ENCODE data around the gene SAMD1. TPM values are rescaled to one million over a fixed set of nuclear protein-coding genes. Genes with fewer than 3 reads are reported as not detected.

SAMD1 gene
- total and polyA plus RNA-seq, 2 of the 13 experiments (the other 11 are each of a cell fraction or from before 2014, with no cell fraction given), result 17.5 to 45.0 TPM

GRCh38 chr19:14080887-14081796, 9.4 kb downstream of the SAMD1 start (continued):
- TF ChIP-seq ZNF788 (CRISPR knock-in tag; IDR thresholded peaks at IDR 0.05; ENCODE audit: borderline replicate concordance), result no peak
- TF ChIP-seq SNAPC2 (CRISPR knock-in tag; IDR thresholded peaks at IDR 0.05), result 0 out of 2 replicates have a peak, but pooled peaks have one; percentile 9
- TF ChIP-seq MXD1 (CRISPR knock-in tag; IDR thresholded peaks at IDR 0.05), result no peak
- TF ChIP-seq ZNF317 (CRISPR knock-in tag; IDR thresholded peaks at IDR 0.05), result no peak
- no peak for TF ChIP-seq HOXA9 (CRISPR knock-in tag; IDR thresholded peaks at IDR 0.05; ENCODE audit: borderline replicate concordance)
- TF ChIP-seq ISL2 (CRISPR knock-in tag; IDR thresholded peaks at IDR 0.05), result 0 out of 2 replicates have a peak, but pooled peaks have one; percentile 54
- TF ChIP-seq HNF4G (IDR thresholded peaks at IDR 0.05; ENCODE audit: borderline replicate concordance, low read depth, low read length), result 0 out of 2 replicates have a peak, but pooled peaks have one; percentile 12
- TF ChIP-seq HNF4G (CRISPR knock-in tag; IDR thresholded peaks at IDR 0.05; ENCODE audit: borderline replicate concordance, low read depth), result no peak
- no peak for TF ChIP-seq MTF2 (CRISPR knock-in tag; IDR thresholded peaks at IDR 0.05; ENCODE audit: borderline replicate concordance)
- peak; percentile 35 for TF ChIP-seq NCOR1 (IDR thresholded peaks at IDR 0.05; ENCODE audit: borderline replicate concordance, low read length)
- TF ChIP-seq KDM5B (CRISPR knock-in tag; IDR thresholded peaks at IDR 0.05; ENCODE audit: borderline replicate concordance), result 0 out of 2 replicates have a peak, but pooled peaks have one; percentile 17
- TF ChIP-seq KLF15 (CRISPR knock-in tag; IDR thresholded peaks at IDR 0.05; ENCODE audit: borderline replicate concordance), result peak; percentile 33; the same call in 1 of the 2 replicates
- TF ChIP-seq RAD21 (CRISPR knock-in tag; IDR thresholded peaks at IDR 0.05), result peak; percentile 8; the same call in 1 of the 2 replicates
- no peak; the same call in 1 of the 2 replicates for TF ChIP-seq ZNF441 (CRISPR knock-in tag; IDR thresholded peaks at IDR 0.05; ENCODE audit: borderline replicate concordance)
- TF ChIP-seq ZNF484 (CRISPR knock-in tag; IDR thresholded peaks at IDR 0.05; ENCODE audit: borderline replicate concordance, low read depth), result no peak
- peak; percentile 86; the same call in 1 of the 2 replicates for TF ChIP-seq ZNF615 (CRISPR knock-in tag; IDR thresholded peaks at IDR 0.05; ENCODE audit: borderline replicate concordance)
- peak; percentile 85 for TF ChIP-seq ZGPAT (CRISPR knock-in tag; IDR thresholded peaks at IDR 0.05)
- TF ChIP-seq GABPB1 (CRISPR knock-in tag; IDR thresholded peaks at IDR 0.05), result peak; percentile 97
- TF ChIP-seq ZNF10 (CRISPR knock-in tag; IDR thresholded peaks at IDR 0.05; ENCODE audit: borderline replicate concordance, low read depth), result no peak
- TF ChIP-seq, protein P1, sequence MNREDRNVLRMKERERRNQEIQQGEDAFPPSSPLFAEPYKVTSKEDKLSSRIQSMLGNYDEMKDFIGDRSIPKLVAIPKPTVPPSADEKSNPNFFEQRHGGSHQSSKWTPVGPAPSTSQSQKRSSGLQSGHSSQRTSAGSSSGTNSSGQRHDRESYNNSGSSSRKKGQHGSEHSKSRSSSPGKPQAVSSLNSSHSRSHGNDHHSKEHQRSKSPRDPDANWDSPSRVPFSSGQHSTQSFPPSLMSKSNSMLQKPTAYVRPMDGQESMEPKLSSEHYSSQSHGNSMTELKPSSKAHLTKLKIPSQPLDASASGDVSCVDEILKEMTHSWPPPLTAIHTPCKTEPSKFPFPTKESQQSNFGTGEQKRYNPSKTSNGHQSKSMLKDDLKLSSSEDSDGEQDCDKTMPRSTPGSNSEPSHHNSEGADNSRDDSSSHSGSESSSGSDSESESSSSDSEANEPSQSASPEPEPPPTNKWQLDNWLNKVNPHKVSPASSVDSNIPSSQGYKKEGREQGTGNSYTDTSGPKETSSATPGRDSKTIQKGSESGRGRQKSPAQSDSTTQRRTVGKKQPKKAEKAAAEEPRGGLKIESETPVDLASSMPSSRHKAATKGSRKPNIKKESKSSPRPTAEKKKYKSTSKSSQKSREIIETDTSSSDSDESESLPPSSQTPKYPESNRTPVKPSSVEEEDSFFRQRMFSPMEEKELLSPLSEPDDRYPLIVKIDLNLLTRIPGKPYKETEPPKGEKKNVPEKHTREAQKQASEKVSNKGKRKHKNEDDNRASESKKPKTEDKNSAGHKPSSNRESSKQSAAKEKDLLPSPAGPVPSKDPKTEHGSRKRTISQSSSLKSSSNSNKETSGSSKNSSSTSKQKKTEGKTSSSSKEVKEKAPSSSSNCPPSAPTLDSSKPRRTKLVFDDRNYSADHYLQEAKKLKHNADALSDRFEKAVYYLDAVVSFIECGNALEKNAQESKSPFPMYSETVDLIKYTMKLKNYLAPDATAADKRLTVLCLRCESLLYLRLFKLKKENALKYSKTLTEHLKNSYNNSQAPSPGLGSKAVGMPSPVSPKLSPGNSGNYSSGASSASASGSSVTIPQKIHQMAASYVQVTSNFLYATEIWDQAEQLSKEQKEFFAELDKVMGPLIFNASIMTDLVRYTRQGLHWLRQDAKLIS (CRISPR knock-in tag; IDR thresholded peaks at IDR 0.05), result no peak
- TF ChIP-seq ZNF331 (CRISPR knock-in tag; IDR thresholded peaks at IDR 0.05), result peak; percentile 37; the same call in 1 of the 2 replicates
- TF ChIP-seq ZNF253 (CRISPR knock-in tag; IDR thresholded peaks at IDR 0.05; ENCODE audit: borderline replicate concordance), result no peak
- TF ChIP-seq SYNCRIP (IDR thresholded peaks at IDR 0.05; ENCODE audit: insufficient read depth, low read depth, low read length), result no peak
